Adrenal gland (tissue), 5 donors: ENCODE results near the gene SERPINF2.

Source experiments
- CTCF ChIP-seq, 6 experiments: fragments of 450-650 bp in 4 of 6; fragments of 200-600 bp in 2 of 6; sonication (generic) in 1 of 6; IDR thresholded peaks; 1 replicate in 5 of 6; 2 replicates in 1 of 6; pipeline versions ENCODE4 v1.5.1 to v1.8.0; 2016 to 2021; ENCODE audit warnings: antibody characterized with exemption in 6 of 6, mild to moderate bottlenecking in 2 of 6, moderate library complexity in 1 of 6
- POLR2A ChIP-seq, 2 donors: fragments of 450-650 bp; IDR thresholded peaks; one replicate each; pipeline ENCODE4 v1.6.1; 2017; ENCODE audit warnings: antibody characterized with exemption in 2 of 2, mild to moderate bottlenecking in 2 of 2, moderate library complexity in 1 of 2
- donor health status: DM: no; HTN: no; CAD: no.

- TF ChIP-seq CTCF (IDR thresholded peaks at IDR 0.05) (no peak), POLR2A (IDR thresholded peaks at IDR 0.05) (no peak)
These were observed 47.3 kb upstream of the SERPINF2 start for GRCh38 chr17:1695365-1695764.
